ENCODE data around the gene FARP1.
A peak's percentile ranks its signal among the peaks of the same experiment; 100 is the strongest.

Gene FARP1

GRCh38 chr13:98474292-98474691 lies 331.4 kb downstream of the FARP1 start:
- no peak for DNase-seq

GRCh38 chr13:98474761-98475160 lies 331.9 kb downstream of the FARP1 start:
- no peak for DNase-seq

GRCh38 chr13:98475522-98475921 lies 332.6 kb downstream of the FARP1 start:
- DNase-seq = peak in 1 of 2 experiments; percentile 38

- DNase-seq = peak in 1 of 2 experiments; percentile 68
Measured at GRCh38 chr13:98476106-98476505, 333.2 kb downstream of the FARP1 start.

GRCh38 chr13:98476538-98476966 lies 333.7 kb downstream of the FARP1 start:
- peak; percentile 96 to 97 for DNase-seq

GRCh38 chr13:98478189-98479129 lies 335.6 kb downstream of the FARP1 start:
- DNase-seq = no peak

DNA sequence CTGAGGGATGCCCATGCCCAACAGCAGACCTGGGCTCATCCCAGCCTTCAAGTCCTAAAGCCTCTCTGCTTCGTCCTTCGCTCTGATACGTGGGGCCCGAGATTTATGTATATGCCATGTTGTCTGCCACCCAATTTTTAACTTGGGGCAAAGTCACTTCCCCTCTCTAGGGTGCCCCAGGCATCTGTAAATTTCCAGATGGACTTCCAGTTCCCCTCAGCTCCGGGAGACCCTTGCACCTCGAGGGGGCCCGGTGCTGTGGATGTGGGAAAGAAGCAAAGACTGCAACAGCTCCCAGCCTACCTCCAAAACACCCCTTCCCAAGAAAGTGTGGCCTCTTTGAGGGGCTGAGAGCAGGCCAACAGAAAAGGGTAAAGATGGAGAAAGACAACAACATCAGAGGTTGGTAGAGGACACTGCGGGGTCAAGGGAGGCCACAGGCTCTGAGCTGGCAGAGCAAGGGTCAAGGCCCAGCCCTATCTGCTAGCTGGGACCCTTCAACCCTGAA lies 336.7 kb downstream of the FARP1 start:
- DNase-seq = no peak

DNA sequence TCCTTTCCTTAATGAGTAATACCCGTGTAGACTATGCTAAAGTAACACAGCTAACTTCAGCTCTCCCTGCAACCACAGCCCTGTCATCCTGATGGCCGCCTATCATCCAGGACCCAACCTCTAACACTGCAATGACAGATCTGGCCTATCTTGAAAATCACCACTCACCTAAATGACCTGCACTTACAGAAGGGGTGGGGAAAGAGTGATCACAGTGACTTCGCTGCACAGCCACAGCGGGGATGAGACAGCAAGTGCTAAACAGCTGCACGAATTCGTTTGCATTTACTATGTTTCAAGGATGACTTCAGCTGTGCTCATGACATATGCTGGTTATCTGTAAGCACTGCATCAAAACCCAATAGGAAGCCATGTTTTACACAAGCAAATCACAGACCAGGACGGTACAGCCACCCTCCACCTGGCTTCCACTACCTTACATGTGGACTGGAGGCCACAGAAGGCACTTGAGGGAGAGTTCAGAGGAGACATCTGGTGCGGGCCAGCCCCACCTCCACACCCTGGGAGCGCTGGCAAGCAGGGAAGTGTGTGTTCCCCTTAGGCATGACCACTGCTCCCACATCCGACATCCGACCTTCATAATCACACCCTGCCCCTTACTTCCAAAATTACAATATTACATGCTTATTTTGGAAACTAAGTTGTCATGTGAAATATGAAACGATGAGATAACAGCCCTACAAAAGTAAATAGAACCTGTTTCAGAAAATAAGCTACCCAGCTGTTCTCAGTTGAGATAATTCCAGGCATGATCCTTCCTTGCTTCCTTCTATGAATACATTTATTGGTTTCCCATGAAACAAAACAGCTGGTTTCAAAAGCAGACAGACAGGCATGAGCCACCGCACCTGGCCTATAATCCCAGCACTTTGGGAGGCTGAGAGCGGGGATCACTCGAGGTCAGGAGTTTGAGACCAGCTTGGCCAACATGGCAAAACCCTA lies 338.3 kb downstream of the FARP1 start:
- no peak for DNase-seq

- no peak for DNase-seq
Measured at GRCh38 chr13:98482476-98483444, 339.9 kb downstream of the FARP1 start.

- no peak for DNase-seq
Measured at GRCh38 chr13:98483601-98484288, 340.9 kb downstream of the FARP1 start.

DNA sequence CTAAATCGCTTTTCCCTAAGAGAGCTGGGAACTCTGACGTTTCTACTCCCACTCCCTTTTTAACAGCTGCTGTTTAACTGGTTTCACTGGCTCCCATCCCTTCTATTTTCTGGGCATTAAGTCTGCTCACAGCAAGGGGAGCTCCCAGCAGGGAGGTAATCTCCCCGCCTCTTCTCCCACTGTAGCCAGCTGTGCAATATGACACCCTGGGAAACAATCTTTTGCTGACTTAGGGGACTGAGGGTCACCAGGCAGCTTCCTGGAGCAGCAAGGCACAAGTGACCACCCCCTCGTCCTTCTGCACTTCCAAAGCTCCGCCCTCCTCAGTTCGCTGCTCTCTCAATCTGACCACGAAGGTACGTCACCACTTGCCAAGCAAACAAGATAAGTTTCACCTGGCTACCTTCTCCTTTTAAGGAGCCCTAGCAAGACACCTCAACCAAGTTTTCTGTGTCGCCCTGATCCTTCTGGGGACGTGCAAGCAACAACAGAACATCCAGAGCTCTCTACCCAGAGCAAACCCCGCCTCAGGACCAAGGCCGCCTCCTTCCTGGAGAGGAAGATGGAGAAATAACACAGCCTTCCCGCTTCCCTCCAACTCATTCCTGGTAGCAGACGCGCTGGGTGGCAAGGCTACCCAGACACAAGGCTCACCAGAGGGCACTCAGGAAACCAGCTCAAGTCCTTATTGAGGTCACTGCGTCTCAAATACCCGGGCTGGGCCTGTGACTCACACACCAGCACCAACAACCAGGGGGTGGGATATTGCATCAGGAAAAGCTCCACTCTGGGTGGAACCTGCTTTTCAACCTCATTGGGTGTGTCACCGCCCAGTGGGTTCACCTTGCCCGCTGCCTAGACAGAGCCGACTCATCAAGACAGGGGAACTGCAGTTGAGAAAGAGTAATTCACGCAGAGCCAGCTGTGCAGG lies 341.7 kb downstream of the FARP1 start:
- DNase-seq = peak; percentile 97 to 99

DNA sequence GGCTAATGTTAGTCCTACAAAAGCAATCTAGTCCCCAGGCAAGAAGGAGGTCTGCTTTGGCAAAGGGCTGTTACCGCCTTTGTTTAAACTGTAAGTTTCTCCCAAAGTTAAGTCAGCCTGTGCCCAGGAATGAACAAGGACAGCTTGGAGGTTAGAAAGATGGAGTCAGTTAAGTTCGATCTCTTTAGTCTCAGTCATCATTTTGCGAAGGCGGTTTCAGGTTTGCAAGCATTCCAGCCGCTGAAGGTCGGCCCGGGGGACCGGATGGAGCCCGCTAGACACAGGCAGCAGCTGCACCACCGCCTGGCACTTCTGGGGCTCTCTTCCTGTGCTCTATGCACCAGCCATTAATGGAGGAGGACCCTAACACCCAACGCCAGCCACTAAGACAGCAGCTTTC lies 342.7 kb downstream of the FARP1 start:
- DNase-seq = no peak

DNA sequence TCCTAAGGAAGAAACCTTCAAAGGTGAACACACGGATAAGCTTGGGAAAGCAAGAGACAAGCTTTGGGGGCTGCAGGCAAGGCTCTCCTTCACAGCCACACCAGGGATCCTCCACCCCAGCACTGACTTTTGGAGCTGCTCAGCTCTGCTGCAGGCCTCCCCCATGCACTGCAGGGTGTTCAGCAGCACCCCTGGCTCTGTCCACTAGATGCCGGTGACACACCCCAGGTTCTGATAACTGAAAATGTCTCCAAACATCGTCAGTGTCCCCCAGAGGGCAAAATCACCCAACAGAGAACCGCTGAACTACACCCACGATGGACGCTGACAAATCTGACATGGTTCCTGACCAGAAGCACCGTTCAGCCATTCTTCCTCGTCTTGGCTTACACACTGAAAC lies 343.5 kb downstream of the FARP1 start:
- DNase-seq = no peak

DNA sequence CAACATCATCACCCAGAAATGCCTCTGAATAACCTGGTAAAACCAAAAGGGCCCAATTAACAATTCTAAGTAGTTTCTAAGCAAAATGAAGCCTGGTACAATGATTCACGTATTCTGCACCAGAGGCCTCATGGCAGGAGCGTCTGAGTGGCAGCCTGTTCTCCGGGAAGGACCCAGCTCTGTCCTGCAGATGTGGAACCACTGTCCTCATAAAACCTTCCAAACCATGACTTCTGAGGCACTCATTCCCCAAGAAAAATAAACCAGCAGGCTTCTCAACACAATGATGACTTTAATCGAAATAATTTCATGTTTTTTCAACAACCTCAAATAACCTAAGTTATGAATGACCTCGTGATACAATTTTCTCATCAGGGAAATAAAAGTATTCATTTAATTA lies 344.1 kb downstream of the FARP1 start:
- no peak for DNase-seq

DNA sequence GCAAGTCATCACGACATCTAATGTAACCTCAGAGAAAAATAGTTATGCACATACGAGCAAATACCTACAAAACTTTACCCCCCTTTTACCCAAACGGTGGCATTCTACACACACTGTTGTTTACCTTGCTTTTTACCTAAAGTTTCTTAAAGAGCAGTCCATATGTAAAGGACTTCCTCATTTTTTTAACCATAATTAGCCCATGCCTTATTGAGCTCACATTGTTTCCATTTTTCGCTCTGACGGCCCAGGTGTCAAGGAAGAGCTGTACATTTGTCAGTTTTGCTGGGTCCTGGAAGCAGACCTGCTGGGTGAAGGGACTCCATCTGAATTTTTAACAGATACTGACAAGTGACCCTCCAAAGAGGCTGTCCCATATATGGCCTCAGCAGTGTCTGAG lies 344.6 kb downstream of the FARP1 start:
- no peak for DNase-seq

DNA sequence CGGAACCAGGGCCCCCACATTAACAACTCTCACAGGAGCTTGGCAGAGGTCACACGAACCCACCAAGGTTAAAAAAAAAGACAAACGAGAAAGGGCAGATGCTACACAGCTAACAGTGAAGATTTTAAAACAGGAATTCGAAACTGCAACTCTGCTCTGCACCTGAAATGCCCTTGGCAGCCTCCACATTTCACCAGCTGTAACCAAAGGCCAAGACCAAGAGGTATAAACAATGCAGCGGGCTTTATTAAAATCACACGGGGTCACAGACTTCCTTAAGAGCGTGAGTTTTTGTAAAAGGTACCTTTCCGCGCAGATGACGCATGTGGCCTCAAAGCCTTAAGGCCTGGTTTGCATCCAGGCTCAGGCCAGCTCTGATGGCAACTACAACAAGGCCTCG lies 345.8 kb downstream of the FARP1 start:
- no peak for DNase-seq

- DNase-seq = no peak
Measured at GRCh38 chr13:98489446-98490194, 346.7 kb downstream of the FARP1 start.

DNA sequence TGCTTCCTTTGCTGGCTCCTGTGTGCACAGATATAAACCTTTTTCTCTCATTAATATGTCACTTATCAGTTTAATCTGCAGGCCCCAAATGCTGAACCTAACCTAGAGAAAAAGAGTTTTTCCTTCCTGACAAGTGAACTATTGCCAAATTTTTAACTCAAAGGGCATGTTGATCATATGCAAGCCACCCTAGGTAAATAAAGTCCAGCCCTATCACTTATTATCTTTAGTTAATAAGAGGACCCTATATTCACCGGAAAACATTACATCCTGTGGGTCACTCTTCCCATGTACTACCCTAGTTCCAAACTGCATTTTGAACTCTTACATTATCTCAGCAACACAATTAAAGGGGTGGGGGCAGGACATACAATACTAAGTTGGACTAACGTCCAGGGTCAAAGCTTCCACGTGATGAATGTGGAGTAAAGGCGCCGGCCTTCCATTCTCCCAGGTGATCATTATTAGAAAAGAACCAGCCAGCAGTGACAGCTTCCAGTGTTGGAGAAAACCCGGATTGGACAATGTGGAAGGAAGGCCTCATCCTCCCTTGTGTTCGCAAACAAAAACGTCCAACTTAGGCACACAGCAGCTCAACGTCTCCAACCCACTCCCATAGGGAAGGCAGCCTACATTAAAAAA lies 347.4 kb downstream of the FARP1 start:
- DNase-seq = no peak

DNA sequence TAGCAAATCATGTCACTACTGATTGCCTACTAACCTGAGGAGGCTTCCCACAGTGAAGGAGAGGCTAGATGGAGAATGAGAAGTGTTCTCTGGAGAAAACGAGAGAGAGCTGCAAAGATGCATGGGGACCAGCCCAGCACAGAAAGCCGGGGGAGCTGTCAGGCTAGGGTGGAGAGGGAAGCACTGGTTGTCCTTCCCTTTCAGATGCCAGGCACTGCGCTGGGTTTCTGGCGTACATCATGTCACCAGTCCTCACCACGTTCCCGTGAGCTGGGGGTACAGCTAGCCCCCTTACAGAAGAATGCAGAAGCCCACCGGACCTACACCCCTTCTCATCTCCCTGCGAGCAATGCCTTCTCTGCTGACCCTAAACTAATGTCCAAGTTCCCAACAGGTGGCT lies 348.0 kb downstream of the FARP1 start:
- DNase-seq = no peak

All from SW 1271 (cell line).